Measurements from ENCODE around the gene ATG16L1.

DNA sequence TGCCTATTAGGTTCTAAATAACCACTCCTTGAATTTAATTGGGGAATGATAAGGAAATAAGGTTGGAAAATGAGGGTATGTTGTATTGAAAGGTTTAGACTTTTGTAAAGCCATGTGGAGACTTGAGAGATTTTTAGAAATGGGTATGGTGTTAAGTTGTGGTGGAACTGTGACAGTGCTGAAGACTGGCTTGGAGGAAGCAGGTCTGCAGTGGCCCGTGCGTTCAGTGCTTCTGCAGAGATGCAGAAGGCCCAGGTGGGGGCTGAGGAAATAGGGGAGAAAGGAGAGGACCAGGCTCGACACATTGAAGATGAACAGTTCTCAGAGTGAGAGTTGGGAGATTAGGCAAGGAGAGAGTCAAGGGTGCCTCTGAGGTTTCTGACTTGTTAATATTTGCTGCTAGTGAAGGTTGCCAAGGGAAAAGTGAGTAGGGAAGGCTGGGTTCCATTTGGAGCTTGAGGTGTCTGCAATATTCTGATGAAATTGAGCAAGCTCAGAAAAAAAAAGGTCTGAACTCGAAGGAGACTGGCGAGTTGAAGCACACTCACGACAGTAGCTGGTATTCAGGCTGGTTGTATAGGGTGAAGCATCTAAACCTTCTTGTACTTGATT lies 30.6 kb downstream of the ATG16L1 start:
- TF ChIP-seq, protein P1, sequence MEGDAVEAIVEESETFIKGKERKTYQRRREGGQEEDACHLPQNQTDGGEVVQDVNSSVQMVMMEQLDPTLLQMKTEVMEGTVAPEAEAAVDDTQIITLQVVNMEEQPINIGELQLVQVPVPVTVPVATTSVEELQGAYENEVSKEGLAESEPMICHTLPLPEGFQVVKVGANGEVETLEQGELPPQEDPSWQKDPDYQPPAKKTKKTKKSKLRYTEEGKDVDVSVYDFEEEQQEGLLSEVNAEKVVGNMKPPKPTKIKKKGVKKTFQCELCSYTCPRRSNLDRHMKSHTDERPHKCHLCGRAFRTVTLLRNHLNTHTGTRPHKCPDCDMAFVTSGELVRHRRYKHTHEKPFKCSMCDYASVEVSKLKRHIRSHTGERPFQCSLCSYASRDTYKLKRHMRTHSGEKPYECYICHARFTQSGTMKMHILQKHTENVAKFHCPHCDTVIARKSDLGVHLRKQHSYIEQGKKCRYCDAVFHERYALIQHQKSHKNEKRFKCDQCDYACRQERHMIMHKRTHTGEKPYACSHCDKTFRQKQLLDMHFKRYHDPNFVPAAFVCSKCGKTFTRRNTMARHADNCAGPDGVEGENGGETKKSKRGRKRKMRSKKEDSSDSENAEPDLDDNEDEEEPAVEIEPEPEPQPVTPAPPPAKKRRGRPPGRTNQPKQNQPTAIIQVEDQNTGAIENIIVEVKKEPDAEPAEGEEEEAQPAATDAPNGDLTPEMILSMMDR (IDR thresholded peaks at IDR 0.05), result no peak
- no peak for TF ChIP-seq POLR2AphosphoS5 (IDR thresholded peaks at IDR 0.05)
- no peak for TF ChIP-seq EP300 (IDR thresholded peaks at IDR 0.05)
- TF ChIP-seq POLR2A (IDR thresholded peaks at IDR 0.05), result no peak
